HS-27A (cell line): Measurements from ENCODE around the gene CRYBG2.
"Not testable (repeated sequence)": the region's sequence is repeated elsewhere in the genome, so short reads cannot be mapped to it uniquely, and the experiment has no call there.

Source experiments
- DNase-seq: peaks from one replicate; pipeline ENCODE4 v3.0.0-alpha.2; 2012; ENCODE audit warnings: low read depth, missing footprints

CRYBG2 gene, protein sequence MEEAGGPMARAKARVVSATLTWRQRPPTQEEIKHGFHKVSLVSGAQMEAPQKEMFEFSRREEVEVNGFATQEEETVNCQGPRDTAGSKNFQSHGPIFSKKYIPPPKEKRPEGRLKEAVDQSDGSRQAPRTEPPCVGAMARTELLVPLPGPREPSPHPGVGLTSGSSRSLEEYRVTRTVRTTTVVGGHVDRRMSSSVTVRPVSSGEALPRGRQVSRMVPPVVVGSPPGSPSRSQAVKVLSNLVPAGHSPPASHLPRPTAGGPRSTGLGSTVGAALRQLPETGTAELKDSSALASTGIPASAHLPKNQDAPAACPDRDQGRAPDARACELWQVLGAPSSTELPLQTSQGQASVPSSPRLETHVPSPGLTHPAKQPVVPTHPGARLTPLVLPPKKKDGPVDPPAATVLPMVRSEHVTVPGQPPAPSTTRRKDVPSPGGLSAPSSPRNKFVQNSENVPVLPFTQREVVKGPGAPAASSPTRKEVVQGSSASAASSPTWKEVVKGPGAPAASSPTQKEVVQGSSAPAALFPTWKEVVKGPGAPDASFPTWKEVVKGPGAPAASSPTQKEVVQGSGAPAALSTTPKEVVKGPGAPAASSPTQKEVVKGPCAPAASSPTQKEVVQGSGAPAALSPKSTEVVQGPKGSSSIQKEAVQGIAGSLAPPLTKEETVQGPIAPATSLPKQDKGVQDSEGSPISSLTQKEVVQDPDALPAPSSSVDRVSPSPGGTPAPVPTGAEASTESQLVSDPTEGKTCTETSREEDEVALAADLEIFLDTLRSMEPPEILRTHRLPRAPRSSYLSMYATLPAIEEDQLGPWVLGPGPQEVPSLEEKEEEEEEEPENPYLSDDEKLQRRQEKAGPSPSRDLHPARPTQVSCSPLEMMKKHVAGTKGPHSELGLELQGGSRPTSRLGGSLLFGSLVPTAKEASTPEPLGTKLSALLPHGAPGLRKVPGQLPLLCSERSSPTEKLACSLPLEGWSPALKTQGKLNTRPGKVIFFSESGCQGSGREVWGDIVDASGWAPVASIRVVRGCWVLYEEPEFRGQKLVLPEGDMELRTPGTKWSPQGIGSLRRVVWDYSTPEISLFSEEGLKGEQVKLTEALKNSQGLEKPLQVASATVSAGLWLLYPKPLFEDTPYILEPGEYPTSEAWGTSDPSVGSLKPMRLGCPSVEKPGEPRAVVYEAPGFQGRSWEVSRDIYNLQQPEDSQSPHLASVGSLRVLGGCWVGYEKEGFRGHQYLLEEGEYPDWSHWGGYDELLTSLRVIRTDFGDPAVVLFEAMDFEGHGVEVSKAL (N-terminal part only)

DNA sequence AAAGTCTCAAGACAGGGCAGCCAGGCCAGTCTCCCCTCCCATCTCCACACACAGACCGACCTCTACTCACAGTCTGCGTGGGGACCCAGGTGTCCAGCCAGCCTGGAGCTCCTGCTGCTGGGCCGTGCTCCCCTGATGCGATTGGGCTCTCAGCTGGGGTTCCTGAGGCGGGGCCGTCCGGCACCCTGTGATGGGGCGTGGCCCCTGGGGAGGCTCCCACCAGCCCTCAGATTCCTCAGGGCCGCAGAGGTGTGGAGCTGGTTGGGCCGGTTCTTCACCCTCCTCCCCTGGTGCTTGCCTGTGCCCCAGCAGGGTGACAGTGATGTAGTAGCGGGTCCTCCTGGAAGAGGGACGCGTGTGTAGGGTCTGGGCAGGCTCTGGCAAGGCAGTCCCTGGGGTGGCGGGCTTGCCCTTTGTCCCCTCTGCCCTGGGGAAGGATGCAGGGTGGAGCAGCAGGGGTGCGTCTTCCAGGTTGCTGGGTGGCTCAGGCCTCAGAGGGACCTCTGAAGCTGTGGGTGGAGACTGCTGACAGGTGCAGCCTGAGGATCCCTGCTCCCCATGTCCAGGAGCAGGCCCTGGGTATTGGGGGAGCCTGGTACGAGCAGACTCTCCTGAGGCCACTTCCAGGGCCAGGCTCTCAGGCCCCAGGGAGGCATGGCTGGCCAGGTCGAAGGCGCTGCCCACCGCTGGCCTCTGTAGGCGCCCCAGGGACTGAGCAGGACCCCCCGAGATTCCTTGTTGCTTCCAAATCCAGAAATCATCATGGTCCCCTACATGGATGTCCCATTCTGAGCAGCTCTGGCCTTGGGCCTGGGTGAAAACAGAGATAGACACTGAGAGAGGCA is at the start of gene CRYBG2:
TSS of gene CRYBG2 (minus strand) at position 155 of the 845 bp plus-strand sequence. CDS start 7,473 bp downstream, outside the sequence.
- DNase-seq = no peak

DNA sequence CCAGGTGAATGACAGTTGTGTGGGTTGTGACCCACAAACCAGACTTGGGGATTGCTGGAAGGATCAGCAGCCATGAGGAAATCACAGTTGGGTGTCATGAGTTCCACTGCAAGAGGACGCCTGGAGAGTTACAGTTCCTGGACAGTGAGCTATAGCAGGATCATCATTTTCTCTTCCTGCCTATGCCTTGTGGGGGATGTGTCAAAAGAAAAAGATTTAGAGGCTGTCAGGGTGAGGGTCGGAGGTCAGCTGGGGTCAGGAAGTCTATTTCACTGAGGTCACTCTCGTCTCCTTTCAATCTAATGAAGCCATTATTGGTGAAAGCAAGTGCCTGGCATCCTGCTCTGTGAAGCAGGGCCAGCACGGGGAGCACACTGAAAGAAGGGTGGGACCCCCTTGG is 49.7 kb upstream of the CRYBG2 start:
- no peak for DNase-seq

DNA sequence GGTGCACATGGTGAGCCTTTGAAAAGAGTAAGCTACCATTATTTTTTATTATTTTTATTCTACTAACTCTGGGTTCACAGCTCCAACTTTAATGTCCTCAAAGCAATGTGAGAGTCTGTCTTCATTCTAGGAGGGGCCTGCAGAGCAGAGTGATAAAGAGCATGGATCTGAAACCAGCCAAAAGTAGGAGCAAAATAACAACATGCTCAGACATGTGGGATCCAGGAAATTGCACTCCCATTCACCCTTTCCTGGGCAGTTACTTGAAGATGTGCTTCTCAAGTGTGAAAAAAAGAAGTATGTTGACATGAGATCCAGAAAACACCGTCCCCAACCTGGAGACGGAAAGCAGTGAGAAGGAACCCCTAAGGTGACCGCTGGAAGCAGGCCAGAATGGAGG is 48.0 kb upstream of the CRYBG2 start:
- no peak for DNase-seq

DNA sequence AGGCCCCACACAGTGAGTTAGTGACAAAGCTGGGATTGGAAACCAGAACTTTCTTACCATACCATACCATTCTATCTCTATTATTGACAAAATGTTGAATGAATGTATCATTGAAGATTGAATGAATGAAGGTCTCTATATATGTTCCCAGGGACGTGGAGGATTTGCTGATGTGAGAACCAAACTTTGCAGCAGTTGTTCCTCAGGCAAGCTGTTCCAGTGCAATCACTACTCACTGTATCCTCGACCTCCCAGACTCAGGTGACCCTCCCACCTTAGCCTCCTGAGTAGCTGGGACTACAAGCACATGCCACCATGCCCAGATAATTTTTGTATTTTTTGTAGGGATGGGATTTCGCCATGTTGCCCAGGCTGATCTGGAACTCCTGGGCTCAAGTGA is 45.1 kb upstream of the CRYBG2 start:
- no peak for DNase-seq

DNA sequence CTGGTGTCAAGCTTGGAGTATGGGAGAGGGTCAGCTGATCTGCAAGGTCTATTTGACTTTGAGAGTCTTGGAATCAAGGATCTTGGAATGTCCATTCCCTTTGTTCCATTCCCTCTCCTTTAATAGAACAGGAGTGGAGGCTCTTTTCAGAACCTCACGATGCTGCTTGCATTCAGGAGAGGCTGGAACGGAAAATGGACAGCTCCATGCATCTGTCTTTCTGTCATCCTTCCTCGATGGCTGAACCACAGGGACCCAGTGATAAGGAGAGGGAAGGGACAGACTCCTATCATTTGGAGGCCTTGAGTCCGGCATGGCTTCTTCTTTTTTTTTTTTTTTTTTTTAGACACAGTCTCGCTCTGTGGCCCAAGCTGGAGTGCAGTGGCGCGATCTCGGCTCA is 41.8 kb upstream of the CRYBG2 start:
- no peak for DNase-seq

DNA sequence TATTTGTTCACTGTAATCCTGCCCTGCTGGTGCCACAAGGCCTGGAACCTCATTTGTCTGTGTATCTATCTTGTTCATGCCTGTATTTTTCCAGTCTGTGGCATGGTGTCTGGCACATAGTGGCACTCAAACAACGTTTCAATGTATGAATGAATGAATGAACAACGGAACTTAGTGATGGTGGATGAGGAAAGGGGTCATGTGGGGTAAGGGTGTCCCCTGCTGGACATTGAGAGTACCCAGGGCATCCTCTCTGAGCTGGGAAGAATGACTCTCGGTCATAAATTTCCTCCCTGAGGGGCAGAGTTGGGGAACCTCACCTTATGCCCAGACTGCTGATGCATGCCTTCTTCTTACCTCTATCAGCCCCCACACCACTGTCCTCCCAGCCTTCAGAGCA is 37.5 kb upstream of the CRYBG2 start:
- DNase-seq = no peak

DNA sequence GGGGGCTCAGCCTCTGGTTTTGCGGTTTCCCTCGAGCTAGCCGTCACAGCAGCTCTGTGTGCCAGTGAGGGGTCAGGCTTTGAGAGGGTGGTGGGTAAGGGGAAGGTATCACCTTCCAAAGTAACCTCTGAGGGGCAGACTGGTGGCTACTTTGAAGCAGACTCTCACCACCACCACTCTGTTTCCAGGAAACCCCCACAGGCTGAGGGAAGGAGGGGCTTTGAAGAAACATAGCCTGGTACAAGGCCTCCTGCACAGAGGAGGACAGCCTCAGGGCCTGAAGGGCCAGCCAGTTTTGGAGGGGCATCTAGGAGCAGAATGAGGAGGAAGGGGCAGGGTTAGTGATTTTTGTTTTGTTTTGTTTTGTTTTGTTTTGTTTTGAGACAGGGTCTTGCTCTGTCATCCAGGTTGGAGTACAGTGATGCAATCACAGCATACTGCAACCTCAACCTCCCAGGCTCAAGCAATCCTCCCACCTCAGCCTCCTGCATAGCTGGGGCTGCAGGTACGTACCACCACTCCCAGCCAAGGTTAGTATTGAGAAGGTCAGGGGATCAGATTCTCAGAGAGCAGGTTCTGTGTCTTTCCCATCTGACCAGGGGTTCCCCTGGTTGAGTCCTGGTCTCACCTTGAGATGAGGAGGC is 35.8 kb upstream of the CRYBG2 start:
- no peak for DNase-seq

DNA sequence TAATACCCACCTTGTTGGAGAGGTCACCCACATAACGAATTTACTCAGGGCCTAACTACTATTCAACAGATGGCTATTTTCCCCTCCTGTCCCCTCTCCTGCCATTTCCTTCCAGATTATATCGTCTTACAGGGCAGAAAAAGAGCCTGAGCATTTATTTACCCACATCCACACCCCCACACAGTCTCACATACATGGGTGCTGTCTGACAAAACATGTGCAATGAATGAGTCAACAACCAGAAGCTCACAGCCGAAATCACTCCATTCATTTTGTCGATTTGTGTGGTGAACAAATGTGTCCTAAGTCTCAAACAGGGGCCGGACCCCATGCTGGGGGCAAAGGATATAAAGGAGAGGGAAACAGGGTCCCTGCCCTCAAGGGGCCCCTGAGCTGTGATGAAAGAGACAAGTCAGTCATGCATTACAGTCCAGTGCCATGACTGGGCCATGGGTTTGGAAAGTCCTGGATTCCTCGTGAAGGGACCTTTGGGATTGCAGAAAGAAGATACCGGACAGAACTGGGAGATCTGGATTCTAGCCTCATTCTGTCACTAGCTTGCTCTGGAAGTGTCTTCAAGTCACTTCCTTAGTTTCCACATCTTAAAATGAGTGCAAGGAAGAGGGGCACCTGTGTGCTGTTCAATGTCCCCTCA is 35.0 kb upstream of the CRYBG2 start:
- no peak for DNase-seq

DNA sequence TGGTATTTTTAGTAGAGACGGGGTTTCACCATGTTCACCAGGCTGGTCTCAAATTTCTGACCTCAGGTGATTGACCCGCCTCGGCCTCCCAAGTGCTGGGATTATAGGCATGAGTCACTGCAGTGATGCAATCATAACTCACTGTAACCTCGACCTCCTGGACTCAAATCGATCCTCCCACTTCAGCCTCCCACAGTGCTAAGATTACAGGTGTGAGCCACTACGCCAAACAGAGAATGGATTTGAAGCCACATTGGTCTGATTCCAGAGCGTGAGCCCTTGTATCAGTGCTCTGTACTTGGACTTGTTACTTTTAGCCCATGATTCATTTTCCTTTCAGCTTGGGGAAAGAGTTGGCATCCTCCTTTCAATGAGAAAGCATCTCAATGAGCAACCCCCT is 33.5 kb upstream of the CRYBG2 start:
- DNase-seq = no peak

DNA sequence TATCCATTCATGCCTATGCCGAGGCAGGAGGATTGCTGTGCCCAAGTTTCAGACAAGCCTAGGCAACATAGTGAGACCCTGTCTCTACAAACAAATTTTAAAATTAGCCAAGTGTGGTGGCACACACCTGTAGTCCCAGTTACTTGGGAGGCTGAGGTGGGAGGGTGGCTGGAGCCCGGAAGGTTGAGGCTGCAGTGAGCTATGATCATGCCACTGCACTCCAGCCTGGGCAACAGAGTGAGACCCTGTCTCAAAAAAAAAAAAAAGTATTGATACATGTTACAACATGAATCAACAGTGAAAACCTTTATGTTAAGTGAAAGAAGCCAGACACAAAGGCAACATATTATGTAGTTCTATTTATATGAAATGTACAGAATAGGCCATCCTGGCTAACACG is 31.1 kb upstream of the CRYBG2 start:
- not testable (repeated sequence) for DNase-seq

DNA sequence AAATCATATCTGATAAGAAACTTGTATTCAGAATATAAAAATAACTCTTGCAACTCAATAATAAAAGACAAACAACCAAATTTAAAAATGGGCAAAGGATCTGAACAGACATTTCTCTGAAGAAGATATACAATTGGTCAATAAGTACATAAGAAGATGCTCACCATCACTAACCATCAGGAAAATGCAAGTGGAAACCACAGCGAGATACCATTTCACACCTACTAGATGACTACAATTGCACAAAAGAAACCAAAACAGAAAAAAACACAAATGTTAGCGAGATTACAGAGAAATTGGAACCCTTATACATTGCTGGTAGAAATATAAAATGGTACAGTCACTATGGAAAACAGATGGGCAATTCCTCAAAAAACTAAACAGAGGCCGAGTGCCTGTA is 30.1 kb upstream of the CRYBG2 start:
- no peak for DNase-seq

DNA sequence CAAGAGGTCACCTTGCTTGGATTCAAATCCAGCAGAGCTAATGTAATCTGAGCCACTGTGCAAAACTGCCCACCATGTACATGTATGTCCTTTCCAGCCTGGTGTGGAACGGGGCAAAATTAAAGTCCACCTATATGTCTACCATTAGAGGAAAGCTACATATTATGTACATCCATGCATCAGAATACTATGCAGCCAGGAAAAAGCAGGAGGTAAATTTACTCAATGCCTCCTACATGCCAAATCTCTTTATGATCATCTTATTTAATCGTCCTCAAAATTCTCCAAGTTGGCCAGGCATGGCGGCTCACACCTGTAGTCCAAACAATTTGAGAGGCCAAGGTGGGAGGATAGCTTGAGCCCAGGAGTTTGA is 24.9 kb upstream of the CRYBG2 start:
- no peak for DNase-seq

DNA sequence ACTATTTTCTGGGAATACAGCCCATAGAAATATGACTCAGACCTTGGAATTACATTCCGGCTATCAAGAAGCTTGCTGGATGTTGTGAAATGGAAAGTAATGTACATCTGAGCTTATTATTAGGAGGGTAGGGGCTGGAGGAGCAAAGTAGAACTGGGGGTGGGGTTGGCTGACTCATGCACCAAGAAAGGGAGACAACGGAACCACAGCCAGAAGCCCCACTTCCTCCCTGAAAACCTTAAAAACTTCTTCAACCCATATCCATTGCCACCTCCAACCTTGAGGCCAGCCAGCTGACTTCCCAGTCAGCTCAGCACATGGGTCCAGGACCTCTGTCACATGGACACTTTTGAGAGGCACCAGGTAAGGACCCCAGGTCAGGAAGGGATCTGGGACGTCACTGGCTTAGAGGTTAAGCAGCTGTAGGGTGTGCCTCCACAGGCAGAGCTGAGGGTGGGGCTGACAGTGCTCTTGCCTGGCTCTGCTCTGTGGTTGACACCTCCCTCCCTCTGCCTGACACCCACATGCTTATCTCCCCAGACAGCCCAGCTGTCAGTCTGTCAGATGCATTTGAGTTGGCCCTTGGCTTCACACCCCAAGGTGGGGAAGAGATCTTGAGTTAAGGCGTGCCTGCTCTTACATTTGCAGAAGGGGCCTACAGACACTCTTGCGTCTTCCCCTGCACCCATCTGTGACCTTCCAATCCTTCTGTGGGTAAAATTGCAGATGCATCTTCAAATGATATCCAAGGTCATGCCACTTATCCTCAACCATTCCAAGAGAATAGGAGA is 24.4 kb upstream of the CRYBG2 start:
- peak; percentile 97 for DNase-seq

DNA sequence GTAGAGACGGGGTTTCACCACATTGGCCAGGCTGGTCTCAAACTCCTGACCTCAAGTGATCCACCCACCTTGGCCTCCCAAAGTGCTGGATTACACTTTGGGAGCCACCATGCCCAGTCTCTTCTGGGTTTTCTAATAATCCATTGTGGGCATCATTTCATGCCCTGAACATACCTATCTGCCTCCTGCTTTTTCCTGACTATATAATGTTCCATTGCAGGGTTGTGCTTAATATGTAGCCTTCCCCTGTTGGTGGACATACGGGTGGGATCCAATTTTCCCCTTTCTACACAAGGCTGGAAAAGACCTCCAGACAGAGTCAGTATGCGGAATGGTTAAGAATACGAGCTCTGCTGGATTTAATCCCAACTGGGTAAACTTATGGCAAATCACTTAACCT is 22.1 kb upstream of the CRYBG2 start:
- no peak for DNase-seq

DNA sequence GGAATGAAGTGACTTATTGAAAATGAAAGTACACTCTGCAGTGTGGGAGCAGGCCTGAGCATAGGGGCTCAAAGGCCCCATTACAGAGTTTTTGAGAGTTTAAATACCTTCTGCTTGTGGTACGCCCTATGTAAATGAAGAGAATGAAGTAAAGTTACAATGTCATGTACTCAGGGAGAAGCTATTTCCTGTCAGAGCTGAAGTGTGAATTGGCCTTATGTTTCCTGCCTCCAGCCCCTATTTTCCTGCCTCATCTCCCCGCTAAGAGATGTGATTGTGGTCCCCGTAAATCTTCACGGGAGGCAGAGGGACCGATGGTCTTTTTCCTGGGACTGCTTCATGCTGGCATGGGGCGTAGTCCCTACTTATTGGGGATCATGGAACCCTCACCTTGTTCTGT is 21.2 kb upstream of the CRYBG2 start:
- no peak for DNase-seq

DNA sequence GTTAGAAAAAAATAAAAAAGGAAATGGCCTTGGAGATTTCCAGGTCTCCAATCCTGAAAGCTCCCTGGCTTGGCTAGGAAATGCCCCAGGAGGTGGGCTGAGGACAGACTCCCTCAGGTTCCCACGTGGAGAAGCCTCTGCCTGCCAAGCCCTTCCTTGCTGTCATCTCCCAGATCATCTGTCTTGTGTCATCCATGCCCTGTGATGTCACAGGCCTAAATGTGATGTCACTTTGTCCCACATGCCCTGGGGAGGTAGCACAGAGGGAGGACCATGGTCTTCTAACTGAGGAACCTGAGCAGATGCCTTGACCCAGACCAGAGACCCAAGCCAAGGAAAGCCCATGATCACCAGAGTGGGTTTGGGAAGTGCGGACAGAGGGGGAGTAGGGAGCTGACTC is 20.4 kb upstream of the CRYBG2 start:
- not testable (repeated sequence) for DNase-seq

DNA sequence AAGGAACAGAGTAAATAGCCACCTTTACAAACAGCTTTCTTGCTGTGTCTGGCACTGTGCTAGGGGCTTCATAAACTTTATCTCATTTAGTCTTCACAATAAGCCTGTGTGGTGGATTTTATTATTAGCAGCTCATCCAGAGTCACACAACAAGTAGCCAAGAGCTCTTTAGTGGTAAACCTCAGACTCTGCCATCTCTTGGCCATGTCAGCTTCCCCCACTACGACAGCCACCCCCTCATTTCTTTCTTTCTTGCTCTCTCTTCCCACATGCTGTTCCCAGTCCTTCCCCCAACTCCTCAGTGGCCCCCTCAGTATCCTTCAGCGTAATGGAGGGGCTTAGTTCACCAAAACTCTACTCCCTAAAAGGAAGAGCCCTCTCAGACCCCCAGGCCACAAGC is 19.9 kb upstream of the CRYBG2 start:
- DNase-seq = no peak

DNA sequence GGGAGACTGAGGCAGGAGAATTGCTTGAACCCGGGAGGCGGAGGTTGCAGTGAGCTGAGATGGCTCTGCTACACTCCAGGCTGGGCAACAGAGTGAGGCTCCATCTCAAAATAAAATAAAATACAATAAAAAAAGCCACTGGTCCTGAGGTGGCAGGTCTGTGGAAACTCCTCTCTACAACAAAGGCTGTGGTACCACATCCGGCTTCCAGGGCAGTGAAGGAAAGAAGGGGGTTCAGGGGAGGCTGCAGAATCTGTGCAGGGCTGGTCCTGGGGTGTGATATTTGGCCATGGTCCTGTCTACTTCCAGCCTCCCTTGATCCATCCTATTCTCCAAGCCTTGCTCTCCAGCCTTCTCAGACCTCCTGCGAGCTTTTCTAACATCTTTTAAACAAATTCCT is 19.4 kb upstream of the CRYBG2 start:
- no peak for DNase-seq

DNA sequence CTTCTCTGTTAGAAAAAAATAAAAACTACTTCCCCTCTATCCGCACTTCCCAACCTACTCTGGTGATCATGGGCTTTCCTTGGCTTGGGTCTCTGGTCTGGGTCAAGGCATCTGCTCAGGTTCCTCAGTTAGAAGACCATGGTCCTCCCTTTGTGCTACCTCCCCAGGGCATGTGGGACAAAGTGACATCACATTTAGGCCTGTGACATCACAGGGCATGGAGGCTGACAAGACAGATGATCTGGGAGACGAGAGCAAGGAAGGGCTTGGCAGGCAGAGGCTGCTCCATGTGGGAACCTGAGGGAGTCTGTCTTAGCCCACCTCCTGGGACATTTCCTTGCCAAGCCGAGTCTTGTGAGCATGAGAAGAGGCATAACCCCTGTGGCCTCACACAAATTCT is 18.7 kb upstream of the CRYBG2 start, which contains the start of gene ZNF683:
TSS of gene ZNF683 (minus strand) at position 140 of the 400 bp plus-strand sequence. CDS start 4,179 bp downstream, outside the sequence.
- not testable (repeated sequence) for DNase-seq
